Tongue (tissue), 2 donors: Measurements from ENCODE around the gene LIG4. TPM values are rescaled to one million over a fixed set of nuclear protein-coding genes. Genes with fewer than 3 reads are reported as not detected.
"Not testable (repeated sequence)": the region's sequence is repeated elsewhere in the genome, so short reads cannot be mapped to it uniquely, and the experiment has no call there.

ENCODE experiments used
- DNase-seq: peaks from one replicate; pipeline ENCODE4 v3.0.0-alpha.2; 2015
- total RNA-seq: library from RNA; depleted of rRNA; stranded (reverse); fragments of >200 nt; gene quantifications from one replicate; pipeline ENCODE4 v1.2.3, GENCODE V29; 2014

LIG4 gene
- 8.2 TPM for total RNA-seq

- DNase-seq = peak; percentile 96
Observed at GRCh38 chr13:108215436-108215835, at the start of gene LIG4. Gene LIG4 (minus strand): TSS chr13:108215536. CDS start chr13:108211268, 4,268 bp downstream.

GRCh38 chr13:108263621-108264355 is 48.5 kb upstream of the LIG4 start:
- no peak for DNase-seq

- DNase-seq = no peak
Observed at GRCh38 chr13:108257248-108257647, 41.9 kb upstream of the LIG4 start.

GRCh38 chr13:108249150-108249549 is 33.8 kb upstream of the LIG4 start:
- DNase-seq = no peak

- no peak for DNase-seq
Observed at GRCh38 chr13:108230377-108230776, 15.0 kb upstream of the LIG4 start.

GRCh38 chr13:108227651-108228272 is 12.4 kb upstream of the LIG4 start:
- peak; percentile 62 for DNase-seq

GRCh38 chr13:108226184-108226583 is 10.8 kb upstream of the LIG4 start:
- DNase-seq = no peak

- no peak for DNase-seq
Observed at GRCh38 chr13:108225440-108225839, 10.1 kb upstream of the LIG4 start.

GRCh38 chr13:108223687-108224503 is 8.6 kb upstream of the LIG4 start:
- DNase-seq = no peak

GRCh38 chr13:108220041-108220440 is 4.7 kb upstream of the LIG4 start:
- no peak for DNase-seq

GRCh38 chr13:108218044-108218974 is 3.0 kb upstream of the LIG4 start, which contains the start of gene ABHD13:
Gene ABHD13 (plus strand): TSS chr13:108218392. CDS start chr13:108229219, 10,827 bp downstream.
- DNase-seq = peak; percentile 97

- DNase-seq = not testable (repeated sequence)
Observed at GRCh38 chr13:108217307-108218043, 2.1 kb upstream of the LIG4 start.

- DNase-seq = peak; percentile 16
Observed at GRCh38 chr13:108214441-108215271, 680 bp downstream of the LIG4 start.

GRCh38 chr13:108213946-108214345 is 1.4 kb downstream of the LIG4 start:
- DNase-seq = no peak

- DNase-seq = no peak
Observed at GRCh38 chr13:108212886-108213285, 2.5 kb downstream of the LIG4 start.

GRCh38 chr13:108210551-108210950 is 4.8 kb downstream of the LIG4 start:
- DNase-seq = no peak

GRCh38 chr13:108200781-108201398 is 14.4 kb downstream of the LIG4 start:
- DNase-seq = no peak

GRCh38 chr13:108195861-108196260 is 19.5 kb downstream of the LIG4 start:
- DNase-seq = no peak

GRCh38 chr13:108195146-108195545 is 20.2 kb downstream of the LIG4 start:
- no peak for DNase-seq
